Measurements from ENCODE around the gene CAVIN4.

Gene CAVIN4

GRCh38 chr9:100591639-100592412, 13.9 kb downstream of the CAVIN4 start:
- ChIA-PET CTCF (no interaction called here), POLR2A (no interaction called here)
- Histone ChIP-seq H3K9me3 (ENCODE audit: control insufficient read depth, insufficient read depth, low read depth, low read length) (no peaks in the 10 kb centered on the region), H3K4me3 (ENCODE audit: low read depth, low read length) (no peak overlapping the region), H3K36me3 (ENCODE audit: control insufficient read depth in 2 of 2, insufficient read depth in 1 of 2, low read length in 2 of 2) (peaks cover 0 to 3% of the 10 kb centered on the region in 2 experiments; a peak in 1 of 3 replicates), H3K4me1 (ENCODE audit: control insufficient read depth, insufficient read depth, low read length) (no peaks in the 10 kb centered on the region), H3K27ac (ENCODE audit: extremely low read depth, low read depth, low read length) (no peak overlapping the region)
- TF ChIP-seq ZNF704 (tag by site-specific recombination; IDR thresholded peaks at IDR 0.05) (no peak), ZNF211 (tag by site-specific recombination; IDR thresholded peaks at IDR 0.05; ENCODE audit: low read depth) (no peak), ZNF169 (tag by site-specific recombination; IDR thresholded peaks at IDR 0.05) (no peak), PRDM4 (tag by site-specific recombination; IDR thresholded peaks at IDR 0.05) (no peak), ZNF610 (tag by site-specific recombination; IDR thresholded peaks at IDR 0.05; ENCODE audit: borderline replicate concordance) (no peak), ZNF223 (tag by site-specific recombination; IDR thresholded peaks at IDR 0.05) (no peak), ZNF362 (tag by site-specific recombination; IDR thresholded peaks at IDR 0.05) (no peak), HOXA7 (CRISPR knock-in tag; IDR thresholded peaks at IDR 0.05; ENCODE audit: borderline replicate concordance) (no peak), ZNF529 (tag by site-specific recombination; IDR thresholded peaks at IDR 0.05; ENCODE audit: insufficient replicate concordance) (no peak), ZNF394 (tag by site-specific recombination; IDR thresholded peaks at IDR 0.05; ENCODE audit: borderline replicate concordance) (no peak)

GRCh38 chr9:100595391-100596199, 17.7 kb downstream of the CAVIN4 start:
- POLR2A ChIA-PET: no interaction called here
- CTCF ChIA-PET: interaction anchor here (0.5 to 3.6 kb wide), 35 partner anchors 9 to 1410 kb away, joined by 3 to 36 read pairs (median 4); partner anchors contain the start of gene CAVIN4
- Histone ChIP-seq H3K27ac (ENCODE audit: extremely low read depth, low read depth, low read length) (no peak overlapping the region), H3K4me1 (ENCODE audit: control insufficient read depth, insufficient read depth, low read length) (no peaks in the 10 kb centered on the region; the same call in 1 of the 2 replicates), H3K36me3 (ENCODE audit: control insufficient read depth in 2 of 2, insufficient read depth in 1 of 2, low read length in 2 of 2) (no peaks in the 10 kb centered on the region), H3K4me3 (ENCODE audit: low read depth, low read length) (no peak overlapping the region), H3K9me3 (ENCODE audit: control insufficient read depth, insufficient read depth, low read depth, low read length) (no peaks in the 10 kb centered on the region)
- TF ChIP-seq ZNF302 (tag by site-specific recombination; IDR thresholded peaks at IDR 0.05; ENCODE audit: low read depth) (no peak), ZNF658 (tag by site-specific recombination; IDR thresholded peaks at IDR 0.05) (no peak), GFI1B (tag by site-specific recombination; IDR thresholded peaks at IDR 0.05) (no peak), ZNF660 (tag by site-specific recombination; IDR thresholded peaks at IDR 0.05) (0 out of 2 replicates have a peak, but pooled peaks have one; percentile 37), CTCF (tag by site-specific recombination; IDR thresholded peaks at IDR 0.05) (peak; percentile 39), TRIM28 (IDR thresholded peaks at IDR 0.05; ENCODE audit: borderline replicate concordance, low read length) (no peak), PRDM10 (tag by site-specific recombination; IDR thresholded peaks at IDR 0.05) (peak; percentile 64), IKZF3 (tag by site-specific recombination; IDR thresholded peaks at IDR 0.05) (peak; percentile 64), ZNF138 (tag by site-specific recombination; IDR thresholded peaks at IDR 0.05; ENCODE audit: borderline replicate concordance) (no peak), ZNF292 (tag by site-specific recombination; IDR thresholded peaks at IDR 0.05; ENCODE audit: borderline replicate concordance, low read depth) (no peak), ZBTB7A (tag by site-specific recombination; IDR thresholded peaks at IDR 0.05; ENCODE audit: low read depth) (no peak), ZNF654 (tag by site-specific recombination; IDR thresholded peaks at IDR 0.05; ENCODE audit: low read depth) (peak; percentile 92)
